ENCODE data around the gene RAP1B. TPM values are rescaled to one million over a fixed set of nuclear protein-coding genes. Genes with fewer than 3 reads are reported as not detected.
A peak's percentile ranks its signal among the peaks of the same experiment; 100 is the strongest.

RAP1B gene
- total and polyA plus RNA-seq, 2 of the 13 experiments (the other 11 are each of a cell fraction or from before 2014, with no cell fraction given), result 71.1 to 92.7 TPM

- TF ChIP-seq ZKSCAN8 (CRISPR knock-in tag; IDR thresholded peaks at IDR 0.05; ENCODE audit: borderline replicate concordance), result peak; percentile 74
- peak; percentile 85; the same call in 1 of the 2 replicates for TF ChIP-seq TSC22D2 (CRISPR knock-in tag; IDR thresholded peaks at IDR 0.05; ENCODE audit: borderline replicate concordance)
- no peak; the same call in 1 of the 2 replicates for TF ChIP-seq MTF1 (CRISPR knock-in tag; IDR thresholded peaks at IDR 0.05)
- peak; percentile 88; the same call in 1 of the 2 replicates for TF ChIP-seq KDM4B (CRISPR knock-in tag; IDR thresholded peaks at IDR 0.05)
- no peak for TF ChIP-seq ZNF296 (CRISPR knock-in tag; conservative IDR thresholded peaks at IDR 0.05)
- TF ChIP-seq PRDM4 (CRISPR knock-in tag; IDR thresholded peaks at IDR 0.05; ENCODE audit: borderline replicate concordance), result peak; percentile 81; the same call in 1 of the 2 replicates
- no peak for TF ChIP-seq CEBPZ (IDR thresholded peaks at IDR 0.05; ENCODE audit: low read length)
- TF ChIP-seq PITX1 (CRISPR knock-in tag; IDR thresholded peaks at IDR 0.05), result 0 out of 2 replicates have a peak, but pooled peaks have one; percentile 69
- peak; percentile 76 for TF ChIP-seq POLR2AphosphoS5 (IDR thresholded peaks at IDR 0.05; ENCODE audit: low read depth, low read length)
- TF ChIP-seq CHCHD3 (CRISPR knock-in tag; IDR thresholded peaks at IDR 0.05), result no peak
- peak; percentile 99 for TF ChIP-seq KMT2A (CRISPR knock-in tag; IDR thresholded peaks at IDR 0.05)
- no peak for TF ChIP-seq TCF7L2 (IDR thresholded peaks at IDR 0.05; ENCODE audit: low read depth, low read length)
- TF ChIP-seq CENPBD1 (CRISPR knock-in tag; IDR thresholded peaks at IDR 0.05; ENCODE audit: borderline replicate concordance, low read depth), result no peak
- TF ChIP-seq POLR2A (IDR thresholded peaks at IDR 0.05; ENCODE audit: insufficient read depth in 1 of 2, low read depth in 2 of 2, low read length in 2 of 2), result peak; percentile 70 to 89
- TF ChIP-seq XBP1 (CRISPR knock-in tag; IDR thresholded peaks at IDR 0.05), result peak; percentile 22; the same call in 1 of the 2 replicates
- TF ChIP-seq ZBTB14 (CRISPR knock-in tag; IDR thresholded peaks at IDR 0.05), result 0 out of 2 replicates have a peak, but pooled peaks have one; percentile 13
- TF ChIP-seq PREB (CRISPR knock-in tag; IDR thresholded peaks at IDR 0.05), result no peak
- peak; percentile 93 for TF ChIP-seq MYC (CRISPR knock-in tag; IDR thresholded peaks at IDR 0.05; ENCODE audit: borderline replicate concordance)
- peak; percentile 88 for TF ChIP-seq ERF (CRISPR knock-in tag; IDR thresholded peaks at IDR 0.05)
- TF ChIP-seq ZFP36 (IDR thresholded peaks at IDR 0.05; ENCODE audit: borderline replicate concordance, low read depth, low read length, partially characterized antibody), result no peak
- no peak for TF ChIP-seq ZNF75D (CRISPR knock-in tag; IDR thresholded peaks at IDR 0.05; ENCODE audit: borderline replicate concordance)
Measured at GRCh38 chr12:68686595-68687521, 76.2 kb downstream of the RAP1B start, which contains the start of gene NUP107 (continued).

Measured in HepG2 (cell line).